Small intestine (tissue), 7 donors: ENCODE measurements around the gene BLM. TPM values are rescaled to one million over a fixed set of nuclear protein-coding genes. Genes with fewer than 3 reads are reported as not detected.

Experiments
- DNase-seq, 2 donors: peaks; one replicate each; pipeline versions ENCODE4 v3.0.0 to v3.0.0-alpha.2; 2013
- FAIRE-seq: peaks from 2 replicates; lab custom pipeline; 2012; peaks lifted over from hg19 to GRCh38; lab: Jason Lieb, UNC
- H3K27ac ChIP-seq, 3 donors: one replicate each; pipeline ENCODE4 v1.5.1; 2013; ENCODE audit warnings: low read length in 2 of 3, mild to moderate bottlenecking in 2 of 3, control low read depth in 1 of 3, inconsistent platforms in 1 of 3, low read depth in 1 of 3, moderate library complexity in 1 of 3
- H3K27me3 ChIP-seq, 3 donors: one replicate each; pipeline ENCODE4 v1.6.1; 2013; ENCODE audit warnings: low read length in 3 of 3, inconsistent platforms in 1 of 3; ENCODE audit not compliant: control insufficient read depth in 3 of 3, insufficient read depth in 3 of 3
- H3K36me3 ChIP-seq, 3 donors: one replicate each; pipeline ENCODE4 v1.6.1; 2013; ENCODE audit warnings: low read length in 3 of 3, inconsistent platforms in 1 of 3, low read depth in 1 of 3, mild to moderate bottlenecking in 1 of 3, moderate library complexity in 1 of 3; ENCODE audit not compliant: control insufficient read depth in 3 of 3, insufficient read depth in 2 of 3
- H3K4me1 ChIP-seq, 3 donors: one replicate each; pipeline ENCODE4 v1.6.1; 2013; ENCODE audit warnings: low read length in 2 of 3, inconsistent platforms in 1 of 3, low read depth in 1 of 3, mild to moderate bottlenecking in 1 of 3, moderate library complexity in 1 of 3; ENCODE audit not compliant: control insufficient read depth in 3 of 3, insufficient read depth in 2 of 3
- H3K4me3 ChIP-seq, 3 donors: one replicate each; pipeline ENCODE4 v1.5.1; 2013; ENCODE audit warnings: low read length in 3 of 3, control low read depth in 1 of 3, inconsistent platforms in 1 of 3, low read depth in 1 of 3, mild to moderate bottlenecking in 1 of 3, moderate library complexity in 1 of 3
- H3K9me3 ChIP-seq, 2 donors: one replicate each; pipeline ENCODE4 v1.6.1; 2013; ENCODE audit warnings: low read depth in 1 of 2, low read length in 1 of 2; ENCODE audit not compliant: control insufficient read depth in 2 of 2, insufficient read depth in 1 of 2
- WGBS, 3 donors: extraction: QIAGEN DNeasy Blood & Tissue Kit; methylation state at CpG; one replicate each; pipeline ENCODE4 v1.1.7; 2013; 5-methylcytosine and 5-hydroxymethylcytosine counted together
- polyA plus RNA-seq, 4 donors: library from polyadenylated mRNA; stranded (reverse) in 3 of 4; unstranded in 1 of 4; fragments of 200-250 nt in 3 of 4; fragments of 120-200 nt in 1 of 4; gene quantifications; one replicate each; pipeline versions ENCODE4 v1.2.1 to v1.2.3, GENCODE V29; 2013
- donor health status: healthy with polysubstance abuse.
- donor health status: control.
- donor health status: control.
- donor health status: Bipolar disorder and iron deficiency.
- donor health status: healthy.

BLM gene
- polyA plus RNA-seq, 4 donors: 1.6 to 4.8 (median 3.3) TPM

DNA sequence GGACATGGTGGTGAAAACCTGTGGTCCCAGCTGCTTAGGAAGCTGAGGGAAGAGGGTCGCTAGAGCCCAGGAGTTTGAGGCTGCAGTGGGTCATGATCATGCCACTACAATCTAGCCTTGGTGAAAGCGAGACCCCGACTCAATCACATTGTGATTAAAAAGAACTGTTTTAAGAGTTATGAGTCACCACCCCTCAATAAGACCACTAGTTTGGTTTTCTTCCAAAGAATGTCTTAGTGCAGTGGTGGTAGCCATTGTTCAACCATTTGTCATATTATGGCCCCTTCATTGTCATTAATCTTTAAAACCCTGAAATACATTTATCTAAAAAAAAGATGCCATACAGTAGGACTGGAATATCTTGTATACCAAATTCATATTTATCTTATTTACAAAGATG lies 48.8 kb downstream of the BLM start:
- H3K27me3 ChIP-seq: no peaks in the 10 kb centered on the region
- peaks cover 0 to 9% (median 0%) of the 10 kb centered on the region in 3 donors for H3K36me3 ChIP-seq
- no peaks in the 10 kb centered on the region for H3K9me3 ChIP-seq
- 97 to 98% (median 98%) methylated on average over 3 of the region's 3 CpGs for WGBS, 3 donors
- FAIRE-seq: no peak
- DNase-seq: no peak
- H3K27ac ChIP-seq: no peak overlapping the region
- no peaks in the 10 kb centered on the region for H3K4me1 ChIP-seq
- H3K4me3 ChIP-seq: no peak overlapping the region

DNA sequence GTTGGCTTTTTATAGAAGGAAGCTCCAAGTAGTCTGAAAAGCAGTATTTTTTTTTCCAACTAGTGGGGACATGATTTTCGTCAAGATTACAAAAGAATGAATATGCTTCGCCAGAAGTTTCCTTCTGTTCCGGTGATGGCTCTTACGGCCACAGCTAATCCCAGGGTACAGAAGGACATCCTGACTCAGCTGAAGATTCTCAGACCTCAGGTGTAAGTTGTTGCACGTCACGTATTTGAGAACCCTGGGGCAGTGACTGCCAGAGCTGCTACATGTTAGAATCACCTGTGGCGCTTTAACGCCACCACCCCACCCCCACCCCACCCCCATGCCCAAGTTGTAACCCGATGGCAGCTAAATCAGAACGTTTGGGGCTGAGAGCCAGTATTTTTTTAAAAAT lies 52.2 kb downstream of the BLM start:
- FAIRE-seq: no peak
- Histone ChIP-seq H3K4me1 (no peaks in the 10 kb centered on the region), H3K4me3 (no peak overlapping the region), H3K36me3 (peaks cover 0 to 7% (median 0%) of the 10 kb centered on the region in 3 donors), H3K27ac (no peak overlapping the region), H3K9me3 (no peaks in the 10 kb centered on the region), H3K27me3 (no peaks in the 10 kb centered on the region)
- no peak for DNase-seq
- 86 to 92% (median 89%) methylated on average over 10 of the region's 10 CpGs for whole genome bisulfite sequencing, 3 donors

DNA sequence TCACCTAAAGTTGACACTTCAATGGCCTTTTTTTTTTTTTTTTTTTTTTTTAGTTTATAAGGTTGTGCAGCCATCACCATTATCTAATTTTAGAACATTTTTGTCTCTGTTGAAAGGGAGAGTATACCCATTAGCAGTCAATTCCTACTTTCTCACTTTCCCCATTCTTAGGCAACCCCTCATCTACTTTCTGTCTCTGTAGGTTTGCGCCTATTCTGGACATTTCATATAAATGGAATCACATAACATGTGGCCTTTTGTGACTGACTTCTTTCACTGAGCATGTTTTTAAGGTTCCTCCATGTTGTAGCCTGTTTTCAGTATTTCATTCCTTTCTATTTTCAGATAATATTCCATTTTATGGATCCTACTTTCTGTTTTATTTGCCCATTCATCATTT lies 56.3 kb downstream of the BLM start:
- peaks cover 0 to 8% (median 0%) of the 10 kb centered on the region in 3 donors for H3K36me3 ChIP-seq
- H3K4me3 ChIP-seq: no peak overlapping the region
- no peaks in the 10 kb centered on the region for H3K27me3 ChIP-seq
- 94 to 100% (median 98%) methylated on average over 1 of the region's 1 CpG for WGBS, 3 donors
- no peak for FAIRE-seq
- H3K27ac ChIP-seq: no peak overlapping the region
- no peak for DNase-seq
- H3K4me1 ChIP-seq: peaks cover 0 to 3% (median 0%) of the 10 kb centered on the region in 3 donors
- no peaks in the 10 kb centered on the region for H3K9me3 ChIP-seq

DNA sequence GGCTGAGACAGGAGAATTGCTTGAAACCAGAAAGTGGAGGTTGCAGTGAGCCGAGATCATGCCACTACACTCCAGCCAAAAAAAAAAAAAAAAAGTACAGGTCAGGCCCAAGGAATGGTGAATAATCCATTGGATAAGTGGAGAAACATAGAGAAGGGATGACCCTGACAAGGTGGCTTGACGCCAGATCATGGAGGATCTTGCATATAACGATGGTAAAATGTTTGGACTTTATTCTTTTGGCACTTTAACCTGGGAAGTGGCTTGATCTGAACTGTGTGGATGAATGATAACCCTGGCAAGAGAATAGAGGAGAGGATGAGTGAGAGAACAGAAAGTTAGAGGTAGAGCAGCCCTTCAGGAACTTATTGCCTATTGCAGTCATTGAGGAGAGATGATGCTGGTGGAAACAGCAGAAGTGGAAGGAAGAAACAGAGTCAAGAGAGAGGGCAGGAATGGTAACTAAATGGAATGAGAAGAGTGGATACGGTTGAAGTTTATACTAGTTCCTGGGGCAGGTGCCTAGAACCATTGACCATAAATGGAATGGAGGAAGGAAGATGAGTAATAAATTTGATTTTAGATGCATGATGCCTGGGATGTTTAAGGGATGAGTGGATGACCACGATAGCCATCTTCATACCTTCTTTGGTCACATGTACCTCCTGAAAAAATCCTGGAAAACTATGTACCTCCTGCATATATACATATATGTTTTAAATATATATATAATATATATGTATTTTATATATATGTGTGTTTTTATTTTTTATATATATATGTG lies 57.8 kb downstream of the BLM start:
- Histone ChIP-seq H3K4me1 (peaks cover 0 to 3% (median 0%) of the 10 kb centered on the region in 3 donors), H3K27me3 (no peaks in the 10 kb centered on the region), H3K36me3 (peaks cover 0 to 3% (median 0%) of the 10 kb centered on the region in 3 donors), H3K4me3 (no peak overlapping the region), H3K27ac (no peak overlapping the region), H3K9me3 (no peaks in the 10 kb centered on the region)
- 73 to 86% (median 82%) methylated on average over 5 of the region's 5 CpGs for WGBS, 3 donors
- FAIRE-seq (no peak), DNase-seq (peak in 1 of 2 donors; percentile 56)

DNA sequence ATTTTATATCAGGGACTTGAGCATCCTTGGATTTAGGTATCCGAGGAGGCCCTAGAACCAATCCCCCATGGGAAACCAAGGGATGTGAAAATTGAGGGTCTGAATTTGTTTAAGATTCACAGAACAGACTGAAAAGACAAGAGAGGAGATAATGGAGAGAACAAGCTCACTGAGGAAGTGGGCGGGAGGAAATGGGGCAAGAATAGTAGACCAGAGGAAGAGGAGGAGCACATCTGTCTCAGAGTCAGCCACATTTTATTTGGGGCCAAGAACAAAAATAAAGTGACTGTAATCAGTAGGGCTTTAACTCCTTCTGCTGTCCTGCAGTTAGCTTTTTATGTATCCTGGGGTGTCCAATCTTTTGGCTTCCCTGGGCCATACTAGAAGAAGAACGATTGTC lies 63.8 kb downstream of the BLM start:
- WGBS, 3 donors: 85 to 91% (median 89%) methylated on average over 3 of the region's 3 CpGs
- Histone ChIP-seq H3K36me3 (peaks cover 0 to 4% (median 0%) of the 10 kb centered on the region in 3 donors), H3K4me3 (no peak overlapping the region), H3K27me3 (no peaks in the 10 kb centered on the region), H3K27ac (no peak overlapping the region), H3K9me3 (no peaks in the 10 kb centered on the region), H3K4me1 (no peaks in the 10 kb centered on the region)
- peak in 1 of 2 donors; percentile 41 for DNase-seq
- no peak for FAIRE-seq

DNA sequence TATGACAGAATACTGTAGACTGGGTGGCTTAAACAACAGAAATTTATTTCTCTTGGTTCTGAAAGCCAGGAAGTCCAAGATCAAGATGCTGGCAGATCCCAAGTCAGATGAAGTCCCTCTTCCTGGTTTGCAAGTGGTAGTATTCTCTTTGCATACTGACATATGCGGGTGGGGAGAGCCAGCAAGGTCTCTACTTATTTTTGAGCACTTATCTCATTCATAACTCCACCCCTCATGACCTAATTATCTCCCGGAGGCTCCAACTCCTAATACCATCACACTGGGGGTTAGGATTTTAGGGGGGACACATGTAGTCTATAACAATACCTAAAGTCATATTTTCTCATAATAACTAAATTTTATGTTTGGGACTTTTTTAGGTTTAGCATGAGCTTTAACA lies 65.3 kb downstream of the BLM start:
- Histone ChIP-seq H3K9me3 (no peaks in the 10 kb centered on the region), H3K4me3 (no peak overlapping the region), H3K36me3 (peaks cover 0 to 4% (median 0%) of the 10 kb centered on the region in 3 donors), H3K4me1 (no peaks in the 10 kb centered on the region), H3K27me3 (no peaks in the 10 kb centered on the region), H3K27ac (no peak overlapping the region)
- 65 to 71% (median 68%) methylated on average over 2 of the region's 2 CpGs for WGBS, 3 donors
- DNase-seq: no peak
- no peak for FAIRE-seq

DNA sequence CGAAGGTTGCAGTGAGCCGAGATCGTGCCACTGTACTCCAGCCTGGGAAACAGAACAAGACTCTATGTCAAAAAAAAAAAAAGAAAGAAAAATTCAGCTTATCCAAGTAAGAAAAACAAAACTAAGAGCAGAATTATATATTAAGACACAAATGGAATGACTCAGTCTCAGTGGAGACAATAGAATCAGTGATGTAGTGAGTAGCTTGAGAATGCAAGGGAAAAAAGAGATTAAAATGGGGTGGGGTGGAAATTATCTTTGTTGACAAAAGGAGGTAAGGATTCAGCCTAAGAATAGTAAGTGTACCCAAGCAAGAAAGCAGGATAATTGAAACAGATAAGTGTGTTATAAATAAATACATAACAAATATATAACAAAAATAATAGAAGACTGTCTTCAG lies 70.7 kb downstream of the BLM start:
- Histone ChIP-seq H3K36me3 (peaks cover 0 to 4% (median 0%) of the 10 kb centered on the region in 3 donors), H3K9me3 (no peaks in the 10 kb centered on the region), H3K4me1 (no peaks in the 10 kb centered on the region), H3K4me3 (no peak overlapping the region), H3K27ac (no peak overlapping the region), H3K27me3 (no peaks in the 10 kb centered on the region)
- 94 to 100% (median 95%) methylated on average over 3 of the region's 3 CpGs for WGBS, 3 donors
- DNase-seq (peak in 1 of 2 donors; percentile 36), FAIRE-seq (no peak)

DNA sequence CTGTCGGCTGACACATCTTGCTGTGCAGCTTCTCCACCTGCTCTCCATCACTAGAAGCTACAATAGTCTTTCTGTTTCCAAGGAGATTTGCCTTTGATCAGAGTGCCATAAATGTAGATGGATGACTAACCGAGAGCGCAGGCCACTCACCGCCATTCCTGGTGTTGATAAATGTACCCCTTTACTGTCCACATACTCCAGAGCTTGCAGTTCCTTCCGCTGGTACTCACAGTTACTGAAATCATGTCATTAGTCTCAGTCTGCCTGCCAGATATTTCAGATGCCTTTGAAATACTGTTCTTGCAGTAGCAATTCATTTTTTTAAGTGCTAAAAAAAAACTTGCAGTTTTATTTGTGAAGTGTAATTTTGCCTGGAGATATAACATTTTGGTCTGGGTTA lies 72.3 kb downstream of the BLM start:
- no peaks in the 10 kb centered on the region for H3K4me1 ChIP-seq
- H3K36me3 ChIP-seq: peaks cover 0 to 4% (median 0%) of the 10 kb centered on the region in 3 donors
- FAIRE-seq: no peak
- no peaks in the 10 kb centered on the region for H3K27me3 ChIP-seq
- no peak overlapping the region for H3K4me3 ChIP-seq
- no peaks in the 10 kb centered on the region for H3K9me3 ChIP-seq
- DNase-seq: peak; percentile 8 to 36
- no peak overlapping the region for H3K27ac ChIP-seq
- WGBS, 3 donors: 39 to 60% (median 52%) methylated on average over 5 of the region's 5 CpGs
